Adrenal gland (tissue), 5 donors: ENCODE data around the gene SDC3.

Experiments used
- CTCF ChIP-seq, 6 experiments: fragments of 450-650 bp in 4 of 6; fragments of 200-600 bp in 2 of 6; sonication (generic) in 1 of 6; IDR thresholded peaks; 1 replicate in 5 of 6; 2 replicates in 1 of 6; pipeline versions ENCODE4 v1.5.1 to v1.8.0; 2016 to 2021; ENCODE audit warnings: antibody characterized with exemption in 6 of 6, mild to moderate bottlenecking in 2 of 6, moderate library complexity in 1 of 6
- POLR2A ChIP-seq, 2 donors: fragments of 450-650 bp; IDR thresholded peaks; one replicate each; pipeline ENCODE4 v1.6.1; 2017; ENCODE audit warnings: antibody characterized with exemption in 2 of 2, mild to moderate bottlenecking in 2 of 2, moderate library complexity in 1 of 2
- donor health status: DM: no; HTN: no; CAD: no.

DNA sequence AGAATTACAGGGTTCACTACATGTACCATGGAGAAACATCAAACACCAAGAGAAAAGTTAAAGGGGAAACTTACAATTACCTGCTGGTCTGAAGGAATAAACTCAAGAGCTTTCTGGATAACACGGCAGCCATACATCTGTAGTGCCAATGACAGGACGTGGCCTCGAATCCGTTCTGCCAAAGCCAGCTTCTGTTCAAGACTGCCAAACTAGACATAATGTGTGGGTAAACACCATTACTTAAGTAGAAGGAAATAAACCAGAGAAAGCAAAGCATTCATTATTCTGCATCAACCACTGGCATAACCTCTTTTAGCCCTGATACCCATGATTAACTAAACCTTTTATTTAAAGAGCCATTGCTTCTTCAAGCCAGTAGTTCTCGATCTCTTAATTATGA is 41.5 kb upstream of the SDC3 start:
- no peak for TF ChIP-seq CTCF (IDR thresholded peaks at IDR 0.05)
- TF ChIP-seq POLR2A (IDR thresholded peaks at IDR 0.05): no peak
